ENCODE data around the gene GLIS1. TPM values are rescaled to one million over a fixed set of nuclear protein-coding genes. Genes with fewer than 3 reads are reported as not detected.

Gene GLIS1
- polyA plus RNA-seq, 1 donor (not counting 4 experiments of a cell fraction or from before 2014, with no cell fraction given) = not detected

GRCh38 chr1:53652441-53653199 lies 86.3 kb downstream of the GLIS1 start:
- no peaks in the 10 kb centered on the region for H3K9me1 ChIP-seq (ENCODE audit: control insufficient read depth, extremely low read depth, insufficient read depth, low read length)
- no peak for DNase-seq (ENCODE audit: low read depth, low spot score)
- no peak overlapping the region for H3K4me3 ChIP-seq (ENCODE audit: control insufficient read depth in 2 of 3, extremely low read depth in 1 of 3, insufficient read depth in 2 of 3, low read depth in 1 of 3, low read length in 3 of 3)
- H2AFZ ChIP-seq (ENCODE audit: control insufficient read depth, low read length) = no peak overlapping the region
- no peaks in the 10 kb centered on the region for H3K79me2 ChIP-seq (ENCODE audit: control insufficient read depth, insufficient read depth, low read length)
- H3K36me3 ChIP-seq (ENCODE audit: control insufficient read depth in 2 of 2, extremely low read depth in 1 of 2, insufficient read depth in 2 of 2, low read length in 2 of 2) = no peaks in the 10 kb centered on the region
- no peaks in the 10 kb centered on the region for H3K9me3 ChIP-seq (ENCODE audit: control insufficient read depth, low read depth, low read length)
- no peaks in the 10 kb centered on the region for H3K4me1 ChIP-seq (ENCODE audit: control insufficient read depth, extremely low read depth, insufficient read depth, low read length)
- H3K9ac ChIP-seq (ENCODE audit: control insufficient read depth, extremely low read depth, insufficient read depth, low read length) = no peak overlapping the region
- H3K4me2 ChIP-seq (ENCODE audit: control insufficient read depth, extremely low read depth, insufficient read depth, low read depth, low read length) = no peak overlapping the region
- dilution Hi-C loops (cut with MboI; ENCODE audit: extremely low pct_ligation_motif_present, low sequenced_read_pairs) = no loop called here
- no peaks in the 10 kb centered on the region for H4K20me1 ChIP-seq (ENCODE audit: control insufficient read depth, extremely low read depth, insufficient read depth, low read length)
- no peak overlapping the region for H3K27ac ChIP-seq (ENCODE audit: control insufficient read depth, insufficient read depth, low read length)
- TF ChIP-seq EZH2 (IDR thresholded peaks at IDR 0.05; ENCODE audit: low read length) (no peak), CTCF (optimal IDR thresholded peaks at IDR 0.05 in 1 of 3, IDR thresholded peaks at IDR 0.05 in 1 of 3, conservative IDR thresholded peaks at IDR 0.05 in 1 of 3; ENCODE audit: extremely low read depth in 1 of 3, insufficient read depth in 2 of 3, low read length in 3 of 3) (no peak)
- H3K27me3 ChIP-seq (ENCODE audit: control insufficient read depth, extremely low read depth, insufficient read depth, low read length) = peaks cover 15% of the 10 kb centered on the region
- FAIRE-seq = no peak

DNA sequence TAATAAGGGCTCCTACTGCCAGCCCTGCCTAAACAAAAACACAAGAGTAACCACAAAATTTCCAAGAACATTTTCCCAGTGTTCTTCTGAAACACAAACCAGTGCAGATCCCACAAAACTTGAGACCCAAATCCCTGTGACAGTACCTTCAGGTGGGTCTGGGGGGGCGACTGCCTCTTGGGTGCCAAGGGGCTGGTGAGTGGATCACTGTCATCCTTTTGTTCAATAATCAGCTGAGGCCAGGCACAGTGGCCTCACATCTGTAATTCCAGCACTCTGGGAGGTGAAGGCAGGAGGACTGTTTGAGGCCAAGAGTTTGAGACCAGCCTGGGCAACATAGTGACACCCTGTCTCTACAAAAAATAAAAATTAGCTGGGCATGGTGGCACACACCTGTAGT lies 87.6 kb downstream of the GLIS1 start:
- H3K4me3 ChIP-seq (ENCODE audit: control insufficient read depth in 2 of 3, extremely low read depth in 1 of 3, insufficient read depth in 2 of 3, low read depth in 1 of 3, low read length in 3 of 3) = no peak overlapping the region
- H3K27me3 ChIP-seq (ENCODE audit: control insufficient read depth, extremely low read depth, insufficient read depth, low read length) = peaks cover 10% of the 10 kb centered on the region
- H3K9me1 ChIP-seq (ENCODE audit: control insufficient read depth, extremely low read depth, insufficient read depth, low read length) = no peaks in the 10 kb centered on the region
- no peaks in the 10 kb centered on the region for H4K20me1 ChIP-seq (ENCODE audit: control insufficient read depth, extremely low read depth, insufficient read depth, low read length)
- FAIRE-seq (no peak), DNase-seq (ENCODE audit: low read depth, low spot score) (no peak)
- dilution Hi-C loops (cut with MboI; ENCODE audit: extremely low pct_ligation_motif_present, low sequenced_read_pairs) = no loop called here
- TF ChIP-seq EZH2 (IDR thresholded peaks at IDR 0.05; ENCODE audit: low read length) (no peak), CTCF (optimal IDR thresholded peaks at IDR 0.05 in 1 of 3, IDR thresholded peaks at IDR 0.05 in 1 of 3, conservative IDR thresholded peaks at IDR 0.05 in 1 of 3; ENCODE audit: extremely low read depth in 1 of 3, insufficient read depth in 2 of 3, low read length in 3 of 3) (no peak)
- H3K79me2 ChIP-seq (ENCODE audit: control insufficient read depth, insufficient read depth, low read length) = no peaks in the 10 kb centered on the region
- no peak overlapping the region for H3K9ac ChIP-seq (ENCODE audit: control insufficient read depth, extremely low read depth, insufficient read depth, low read length)
- H2AFZ ChIP-seq (ENCODE audit: control insufficient read depth, low read length) = no peak overlapping the region
- H3K27ac ChIP-seq (ENCODE audit: control insufficient read depth, insufficient read depth, low read length) = no peak overlapping the region
- H3K4me1 ChIP-seq (ENCODE audit: control insufficient read depth, extremely low read depth, insufficient read depth, low read length) = no peaks in the 10 kb centered on the region
- no peaks in the 10 kb centered on the region for H3K9me3 ChIP-seq (ENCODE audit: control insufficient read depth, low read depth, low read length)
- H3K36me3 ChIP-seq (ENCODE audit: control insufficient read depth in 2 of 2, extremely low read depth in 1 of 2, insufficient read depth in 2 of 2, low read length in 2 of 2) = no peaks in the 10 kb centered on the region
- H3K4me2 ChIP-seq (ENCODE audit: control insufficient read depth, extremely low read depth, insufficient read depth, low read depth, low read length) = no peak overlapping the region

All from keratinocyte (primary cell).